Activated T-cell treated with anti-CD3 and anti-CD28 coated beads, Interleukin-2, amount 50 U/mL, for 1 hour (primary cell): ENCODE measurements around the gene MED31.
"Not testable (repeated sequence)": the region's sequence is repeated elsewhere in the genome, so short reads cannot be mapped to it uniquely, and the experiment has no call there.

Experiments used
- DNase-seq: peaks from one replicate; pipeline ENCODE4 v3.0.0-alpha.2; 2020

Gene MED31

GRCh38 chr17:6611231-6611630 lies 40.2 kb downstream of the MED31 start:
- no peak for DNase-seq

- DNase-seq, result no peak
Measured at GRCh38 chr17:6610011-6610410, 41.4 kb downstream of the MED31 start.

GRCh38 chr17:6608321-6608720 lies 43.1 kb downstream of the MED31 start:
- DNase-seq, result no peak

GRCh38 chr17:6605142-6605541 lies 46.3 kb downstream of the MED31 start:
- DNase-seq, result no peak

- DNase-seq, result no peak
Measured at GRCh38 chr17:6603744-6604325, 47.6 kb downstream of the MED31 start.

- no peak for DNase-seq
Measured at GRCh38 chr17:6602141-6602540, 49.3 kb downstream of the MED31 start.

- no peak for DNase-seq
Measured at GRCh38 chr17:6599364-6599763, 52.0 kb downstream of the MED31 start.

- DNase-seq, result no peak
Measured at GRCh38 chr17:6597727-6598126, 53.7 kb downstream of the MED31 start.

GRCh38 chr17:6596941-6597340 lies 54.5 kb downstream of the MED31 start:
- no peak for DNase-seq

GRCh38 chr17:6596511-6596910 lies 54.9 kb downstream of the MED31 start:
- no peak for DNase-seq

GRCh38 chr17:6596081-6596480 lies 55.3 kb downstream of the MED31 start:
- DNase-seq, result no peak

- not testable (repeated sequence) for DNase-seq
Measured at GRCh38 chr17:6593371-6593770, 58.0 kb downstream of the MED31 start.
